Right lung (tissue), 5 donors: ENCODE measurements around the gene PNCK. TPM values are rescaled to one million over a fixed set of nuclear protein-coding genes. Genes with fewer than 3 reads are reported as not detected.
"Not testable (repeated sequence)": the region's sequence is repeated elsewhere in the genome, so short reads cannot be mapped to it uniquely, and the experiment has no call there.

Source experiments
- DNase-seq, 2 donors: peaks; one replicate each; pipeline ENCODE4 v3.0.0-alpha.2; 2013
- polyA plus RNA-seq, 5 donors: library from polyadenylated mRNA; unstranded; fragments of 120-200 nt; gene quantifications; one replicate each; pipeline versions ENCODE4 v1.2.1 to v1.2.3, GENCODE V29; 2013; ENCODE audit warnings: inconsistent platforms in 1 of 5, low replicate concordance in 1 of 5; ENCODE audit not compliant: insufficient read length in 5 of 5, insufficient read depth in 1 of 5

PNCK gene
- polyA plus RNA-seq, 5 donors: 0.54 to 1.1 (median 0.64) TPM

GRCh38 chrX:153686711-153687110, 13.1 kb upstream of the PNCK start:
- no peak for DNase-seq

- no peak for DNase-seq
These were observed 12.4 kb upstream of the PNCK start for GRCh38 chrX:153685751-153686696.

- no peak for DNase-seq
These were observed 11.5 kb upstream of the PNCK start for GRCh38 chrX:153685156-153685536.

GRCh38 chrX:153684467-153685155, 11.0 kb upstream of the PNCK start:
- DNase-seq: no peak

GRCh38 chrX:153683486-153683885, 9.9 kb upstream of the PNCK start:
- DNase-seq: not testable (repeated sequence)

- no peak for DNase-seq
These were observed 7.6 kb upstream of the PNCK start for GRCh38 chrX:153681175-153681574.

GRCh38 chrX:153674219-153674851, 722 bp upstream of the PNCK start:
- DNase-seq: no peak

- no peak for DNase-seq
These were observed 834 bp downstream of the PNCK start for GRCh38 chrX:153672531-153673427.

- DNase-seq: no peak
These were observed 1.8 kb downstream of the PNCK start for GRCh38 chrX:153671589-153672530.

- no peak for DNase-seq
These were observed 2.6 kb downstream of the PNCK start for GRCh38 chrX:153670748-153671588.

GRCh38 chrX:153669901-153670731, 3.5 kb downstream of the PNCK start:
- no peak for DNase-seq

GRCh38 chrX:153669174-153669890, 4.3 kb downstream of the PNCK start:
- DNase-seq: no peak

GRCh38 chrX:153668423-153669173, 5.0 kb downstream of the PNCK start:
- no peak for DNase-seq

GRCh38 chrX:153667956-153668396, 5.6 kb downstream of the PNCK start:
- DNase-seq: peak; percentile 76 to 85

- no peak for DNase-seq
These were observed 6.2 kb downstream of the PNCK start for GRCh38 chrX:153667281-153667955.

GRCh38 chrX:153665726-153666306, 7.8 kb downstream of the PNCK start:
- no peak for DNase-seq
